ENCODE results near the gene MYOM1.

Gene MYOM1

DNA sequence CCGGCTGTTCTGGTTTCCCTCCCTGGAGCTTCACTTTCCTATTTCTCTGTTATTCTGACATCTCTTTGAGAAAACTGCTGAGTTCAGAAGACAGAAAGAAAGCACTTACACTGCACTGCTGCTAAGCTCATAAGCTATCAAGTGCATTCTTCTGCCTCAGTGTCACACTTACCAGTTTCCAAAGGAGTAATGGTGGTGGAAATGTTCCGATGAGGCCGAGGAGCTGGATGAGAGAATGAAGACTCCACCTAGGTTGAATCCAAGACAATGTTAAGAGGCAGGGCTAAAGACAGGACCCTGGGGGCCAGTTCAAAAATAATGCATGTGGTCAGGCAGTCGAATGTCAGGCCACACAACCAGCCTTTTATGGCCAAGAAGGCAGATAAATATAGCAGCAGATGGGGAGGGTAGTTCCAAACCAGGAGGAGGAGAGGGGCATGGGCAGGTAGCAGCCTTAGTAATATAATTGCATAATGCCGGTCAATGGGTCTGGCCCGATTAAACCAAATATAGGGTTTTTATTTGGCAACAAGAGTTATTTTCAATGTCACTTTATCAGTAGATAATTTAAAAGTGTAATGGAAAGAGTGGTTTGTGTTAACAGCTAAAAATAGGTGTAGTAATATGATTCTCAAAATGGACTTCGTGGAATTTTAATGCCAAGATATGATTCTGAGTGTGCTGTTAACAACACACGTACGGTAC is at the start of gene MYOM1:
MYOM1 (minus strand) TSS at position 338 of the 705 bp plus-strand sequence. CDS start 4,745 bp downstream, outside the sequence.
- no peak for DNase-seq
- in situ Hi-C loops (cut with HindIII; ENCODE audit: low pct_ligation_motif_present, low pct_unique_long_range_greater_than_20kb, low sequenced_read_pairs) = no loop called here

DNA sequence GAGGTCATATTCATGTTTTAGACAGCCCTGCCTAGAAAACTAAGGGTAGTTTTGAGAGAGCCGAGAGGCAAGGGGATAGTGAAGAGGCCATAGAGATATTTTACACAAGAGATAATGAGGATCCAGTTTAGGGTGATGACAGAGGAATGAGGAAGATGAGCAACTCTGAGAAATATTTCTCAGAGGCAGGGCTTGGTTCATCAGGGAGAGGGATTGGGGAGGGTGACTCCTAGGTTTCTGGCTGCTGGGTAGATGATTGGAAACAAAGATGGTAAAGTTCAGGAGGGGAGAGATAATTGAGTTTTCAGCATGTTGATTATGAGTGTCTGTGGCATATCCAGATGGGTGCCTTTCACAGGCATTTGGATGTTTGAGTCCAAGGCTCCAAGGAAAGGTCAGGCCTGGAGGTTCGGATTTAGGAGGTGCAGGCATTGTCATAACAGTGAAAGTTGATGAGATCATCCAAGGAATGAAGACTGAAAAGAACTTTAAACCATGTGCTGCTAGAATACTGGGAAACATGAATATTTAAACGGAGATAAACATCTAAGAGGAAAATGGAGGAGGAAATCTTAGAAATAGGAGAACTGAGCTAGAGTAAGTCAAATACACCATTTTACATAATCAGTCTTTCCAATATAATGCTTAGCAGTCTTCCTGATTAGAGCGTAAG is 49.6 kb upstream of the MYOM1 start:
- in situ Hi-C loops (cut with HindIII; ENCODE audit: low pct_ligation_motif_present, low pct_unique_long_range_greater_than_20kb, low sequenced_read_pairs) = no loop called here
- DNase-seq = no peak

DNA sequence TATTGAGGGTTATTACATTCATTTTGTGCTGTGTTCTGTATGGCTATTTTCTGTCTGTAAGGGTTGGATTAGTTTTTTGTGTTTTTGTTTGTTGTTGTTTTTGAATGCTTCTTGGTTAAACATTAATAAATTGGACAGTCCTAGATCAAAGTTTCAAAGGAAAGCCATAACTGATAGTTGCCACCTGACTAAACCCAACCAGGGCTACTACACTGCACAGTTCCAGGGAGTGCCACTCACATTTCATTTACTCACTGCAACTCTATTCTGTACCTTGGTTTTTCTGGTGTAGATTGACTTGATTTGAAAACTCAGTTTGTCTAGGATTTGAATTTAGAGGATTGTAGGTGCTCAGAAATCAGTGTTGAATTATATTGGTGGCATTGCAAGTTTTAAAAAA is 48.5 kb upstream of the MYOM1 start:
- no peak for DNase-seq
- in situ Hi-C loops (cut with HindIII; ENCODE audit: low pct_ligation_motif_present, low pct_unique_long_range_greater_than_20kb, low sequenced_read_pairs) = no loop called here

DNA sequence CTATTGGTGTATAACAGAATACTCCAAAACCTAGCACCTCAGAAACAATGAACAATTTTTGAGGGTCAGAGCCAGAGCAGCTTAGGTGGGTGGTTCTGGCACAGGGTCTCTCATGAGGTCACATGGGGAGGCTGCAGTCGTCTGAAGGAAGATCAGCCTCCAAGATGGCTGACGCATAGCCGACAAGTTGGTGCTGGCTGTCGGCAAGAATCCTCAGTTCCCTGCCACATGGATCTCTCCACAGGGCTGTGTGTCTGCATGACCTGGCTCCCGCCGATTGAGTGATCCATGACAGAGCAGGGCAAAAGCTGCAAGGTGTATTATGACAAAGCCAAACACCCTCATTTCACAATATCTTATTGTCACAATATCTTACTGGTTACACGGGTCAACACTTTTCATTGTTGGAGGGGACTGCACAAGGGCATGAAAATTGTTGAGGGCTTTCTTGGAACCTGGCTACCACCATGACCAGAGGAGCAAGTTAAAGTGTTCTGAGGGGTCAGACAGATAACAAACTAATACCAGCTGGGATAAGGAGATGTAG is 46.4 kb upstream of the MYOM1 start:
- in situ Hi-C loops (cut with HindIII; ENCODE audit: low pct_ligation_motif_present, low pct_unique_long_range_greater_than_20kb, low sequenced_read_pairs) = no loop called here

GRCh38 chr18:3265564-3266033 is 45.8 kb upstream of the MYOM1 start:
- in situ Hi-C loops (cut with HindIII; ENCODE audit: low pct_ligation_motif_present, low pct_unique_long_range_greater_than_20kb, low sequenced_read_pairs) = no loop called here
- peak; percentile 33 for DNase-seq

More for the DNA sequence above, 46.4 kb upstream of the MYOM1 start:
- no peak for DNase-seq

DNA sequence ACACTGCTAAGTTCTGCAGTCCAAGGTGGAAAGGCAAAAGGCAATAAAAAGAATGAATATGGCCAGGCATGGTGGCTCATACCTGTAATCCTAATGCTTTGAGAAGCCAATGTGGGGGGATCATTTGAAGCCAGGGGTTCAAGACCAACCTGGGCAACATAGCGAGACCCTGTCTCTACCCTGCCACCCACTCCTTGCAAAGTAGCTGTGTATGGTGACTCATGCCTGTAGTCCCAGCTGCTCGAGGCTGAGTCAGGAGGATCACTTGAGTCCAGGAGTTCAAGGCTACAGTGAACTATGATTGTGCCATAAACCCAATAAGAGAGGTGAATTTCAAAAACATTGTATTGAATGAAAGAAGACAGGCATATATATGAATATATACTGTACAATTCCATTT is 44.6 kb upstream of the MYOM1 start:
- no peak for DNase-seq
- in situ Hi-C loops (cut with HindIII; ENCODE audit: low pct_ligation_motif_present, low pct_unique_long_range_greater_than_20kb, low sequenced_read_pairs) = no loop called here

DNA sequence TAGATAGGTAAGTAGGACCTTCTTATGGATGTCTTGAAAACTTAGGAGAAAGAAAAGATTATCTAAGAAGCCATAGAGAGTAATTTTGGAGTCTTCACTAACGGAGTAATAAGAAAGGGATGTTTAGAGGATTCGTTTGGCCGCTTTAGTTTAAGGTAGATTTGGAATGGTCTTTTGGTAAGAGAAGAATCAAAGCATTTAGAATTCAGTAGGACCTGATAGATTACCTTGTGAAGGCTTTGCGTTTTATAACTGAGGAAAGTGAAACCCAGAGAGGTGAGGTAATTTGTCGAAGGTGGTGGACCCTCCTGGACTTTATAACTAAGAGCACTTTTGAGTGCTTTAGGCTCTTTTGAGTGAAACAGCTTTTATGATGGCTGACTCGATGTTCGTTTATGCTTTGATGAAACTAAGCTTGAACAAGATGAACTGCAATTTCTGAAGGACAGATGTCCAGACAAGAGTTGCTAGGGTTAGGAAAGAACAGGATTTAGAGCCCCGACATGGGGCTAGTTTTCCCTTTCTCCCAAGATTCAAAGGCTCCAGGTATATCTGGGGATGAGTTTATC is 43.4 kb upstream of the MYOM1 start:
- in situ Hi-C loops (cut with HindIII; ENCODE audit: low pct_ligation_motif_present, low pct_unique_long_range_greater_than_20kb, low sequenced_read_pairs) = no loop called here
- DNase-seq = no peak

GRCh38 chr18:3262234-3263131 is 42.7 kb upstream of the MYOM1 start:
- in situ Hi-C loops (cut with HindIII; ENCODE audit: low pct_ligation_motif_present, low pct_unique_long_range_greater_than_20kb, low sequenced_read_pairs) = no loop called here
- peak; percentile 50 for DNase-seq

GRCh38 chr18:3261373-3262233 is 41.8 kb upstream of the MYOM1 start, which contains the start of gene MYL12B:
MYL12B (plus strand) TSS chr18:3262133; CDS start chr18:3272899, 10,766 bp downstream.
- in situ Hi-C loops (cut with HindIII; ENCODE audit: low pct_ligation_motif_present, low pct_unique_long_range_greater_than_20kb, low sequenced_read_pairs) = no loop called here

GRCh38 chr18:3260995-3261372 is 41.2 kb upstream of the MYOM1 start:
- in situ Hi-C loops (cut with HindIII; ENCODE audit: low pct_ligation_motif_present, low pct_unique_long_range_greater_than_20kb, low sequenced_read_pairs) = no loop called here
- DNase-seq = no peak

More at GRCh38 chr18:3261373-3262233, 41.8 kb upstream of the MYOM1 start, which contains the start of gene MYL12B:
- peak; percentile 82 for DNase-seq

DNA sequence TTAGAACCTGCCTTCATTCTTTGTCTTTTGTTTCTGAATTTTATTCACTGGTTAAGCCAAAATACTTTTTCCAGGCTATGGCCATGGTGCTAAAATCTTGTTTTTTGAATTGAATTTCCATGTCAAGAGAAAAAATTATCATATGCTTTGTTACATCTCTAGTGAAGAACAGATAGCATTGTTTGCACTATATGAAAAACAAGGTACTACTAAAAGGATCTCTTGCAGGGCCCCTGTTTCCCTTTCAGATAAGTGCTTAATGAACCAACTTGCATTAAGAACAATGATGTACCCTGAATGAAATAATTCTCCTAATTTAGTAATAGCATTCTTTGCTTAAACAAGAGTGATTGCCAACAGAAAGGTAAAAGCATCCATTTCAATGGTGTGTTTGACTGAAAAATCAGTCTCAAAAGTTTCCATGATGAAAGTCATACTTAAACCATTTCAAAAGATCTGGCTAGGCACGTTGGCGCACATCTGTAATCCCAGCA is 37.9 kb upstream of the MYOM1 start:
- DNase-seq = no peak
- in situ Hi-C loops (cut with HindIII; ENCODE audit: low pct_ligation_motif_present, low pct_unique_long_range_greater_than_20kb, low sequenced_read_pairs) = no loop called here

DNA sequence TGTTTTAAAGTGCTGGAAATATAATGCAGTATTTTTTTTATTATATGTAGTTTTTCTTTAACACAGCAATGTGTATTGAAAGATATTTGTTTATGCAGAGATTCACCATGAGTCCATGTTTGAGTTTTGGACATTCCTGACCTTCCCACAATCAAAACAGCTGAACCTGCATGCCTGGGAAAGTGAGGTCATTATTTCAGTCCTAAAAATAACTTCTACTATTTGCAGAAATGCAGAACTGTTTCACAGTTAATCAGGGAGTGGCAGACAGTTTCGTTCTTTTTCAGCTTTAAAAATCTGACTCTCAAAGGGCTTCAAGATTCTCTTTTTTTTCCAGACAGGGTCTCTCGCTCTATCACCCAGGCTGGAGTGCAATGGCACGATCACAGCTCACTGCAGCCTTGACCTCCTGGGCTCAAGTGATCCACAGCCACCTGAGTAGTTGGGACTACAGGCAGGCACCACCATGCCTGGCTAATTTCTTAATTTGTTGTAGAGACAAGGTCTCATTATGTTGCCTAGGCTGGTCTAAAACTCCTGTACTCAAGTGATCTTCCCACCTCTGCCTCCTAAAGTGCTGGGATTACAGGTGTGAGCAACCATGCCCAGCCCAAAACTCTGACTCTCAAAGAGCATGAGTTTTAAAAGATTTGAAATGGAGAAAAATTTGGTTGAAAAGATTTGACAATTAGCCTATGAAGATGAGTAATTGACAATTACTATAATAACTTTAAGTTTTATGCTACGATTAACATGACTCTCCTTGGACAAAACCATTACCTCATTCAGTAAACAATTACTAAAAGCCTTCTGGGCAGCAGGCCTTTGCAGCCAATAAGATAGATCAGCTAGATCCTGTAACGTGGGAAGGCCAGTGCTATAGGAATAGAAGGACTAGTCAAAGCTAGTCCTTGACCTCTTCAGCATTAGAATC is 37.2 kb upstream of the MYOM1 start:
- in situ Hi-C loops (cut with HindIII; ENCODE audit: low pct_ligation_motif_present, low pct_unique_long_range_greater_than_20kb, low sequenced_read_pairs) = no loop called here
- no peak for DNase-seq

GRCh38 chr18:3255611-3256165 is 35.9 kb upstream of the MYOM1 start:
- no peak for DNase-seq
- in situ Hi-C loops (cut with HindIII; ENCODE audit: low pct_ligation_motif_present, low pct_unique_long_range_greater_than_20kb, low sequenced_read_pairs) = no loop called here

DNA sequence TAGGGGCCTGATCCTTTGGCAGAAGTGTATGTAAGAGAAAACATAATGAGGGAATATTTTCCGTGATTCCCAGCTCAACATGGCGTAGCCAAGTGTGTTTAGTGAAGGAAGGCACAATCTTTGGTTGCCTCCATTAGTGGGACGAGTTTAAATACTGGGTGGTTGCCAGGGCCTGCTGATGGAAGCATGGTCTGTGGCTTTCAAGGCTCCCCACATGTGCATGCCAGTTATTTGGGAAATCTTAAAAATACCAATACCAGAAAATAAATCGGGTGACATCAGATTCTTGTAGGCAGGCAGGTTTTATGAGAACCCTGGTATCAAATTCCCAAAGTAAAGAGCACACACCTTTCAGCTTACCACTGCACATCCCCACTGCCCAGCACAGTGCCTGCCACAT is 35.0 kb upstream of the MYOM1 start:
- in situ Hi-C loops (cut with HindIII; ENCODE audit: low pct_ligation_motif_present, low pct_unique_long_range_greater_than_20kb, low sequenced_read_pairs) = no loop called here
- no peak for DNase-seq

- in situ Hi-C loops (cut with HindIII; ENCODE audit: low pct_ligation_motif_present, low pct_unique_long_range_greater_than_20kb, low sequenced_read_pairs) = no loop called here
- no peak for DNase-seq
These were observed 33.1 kb upstream of the MYOM1 start for GRCh38 chr18:3252843-3253242.

- DNase-seq = no peak
- in situ Hi-C loops (cut with HindIII; ENCODE audit: low pct_ligation_motif_present, low pct_unique_long_range_greater_than_20kb, low sequenced_read_pairs) = no loop called here
These were observed 32.2 kb upstream of the MYOM1 start for GRCh38 chr18:3251963-3252277.

Measured in ACHN (cell line).